Pons (tissue), 1 donor: ENCODE measurements around the gene STYXL1.
A peak's percentile ranks its signal among the peaks of the same experiment; 100 is the strongest.
"Not testable (repeated sequence)": the region's sequence is repeated elsewhere in the genome, so short reads cannot be mapped to it uniquely, and the experiment has no call there.

Experiments used
- DNase-seq: peaks from one replicate; pipeline ENCODE4 v3.0.0-alpha.2; 2016; ENCODE audit warnings: low spot score

STYXL1 gene

GRCh38 chr7:76065016-76065612 is 17.3 kb upstream of the STYXL1 start:
- DNase-seq, result no peak

GRCh38 chr7:76064208-76064970 is 16.6 kb upstream of the STYXL1 start:
- DNase-seq, result no peak

GRCh38 chr7:76063525-76063924 is 15.7 kb upstream of the STYXL1 start:
- no peak for DNase-seq

GRCh38 chr7:76063114-76063513 is 15.3 kb upstream of the STYXL1 start:
- no peak for DNase-seq

GRCh38 chr7:76062254-76062653 is 14.5 kb upstream of the STYXL1 start:
- no peak for DNase-seq

GRCh38 chr7:76060842-76061241 is 13.0 kb upstream of the STYXL1 start:
- no peak for DNase-seq

- not testable (repeated sequence) for DNase-seq
Measured at GRCh38 chr7:76058745-76059144, 10.9 kb upstream of the STYXL1 start.

GRCh38 chr7:76057813-76058145 is 10.0 kb upstream of the STYXL1 start:
- DNase-seq, result no peak

GRCh38 chr7:76057103-76057812 is 9.5 kb upstream of the STYXL1 start:
- no peak for DNase-seq

GRCh38 chr7:76056241-76056640 is 8.4 kb upstream of the STYXL1 start:
- DNase-seq, result no peak

- DNase-seq, result peak; percentile 48
Measured at GRCh38 chr7:76054123-76055120, 6.6 kb upstream of the STYXL1 start.

GRCh38 chr7:76053461-76053860 is 5.7 kb upstream of the STYXL1 start:
- DNase-seq, result no peak

- DNase-seq, result not testable (repeated sequence)
Measured at GRCh38 chr7:76052681-76053080, 4.9 kb upstream of the STYXL1 start.

- no peak for DNase-seq
Measured at GRCh38 chr7:76051840-76052239, 4.0 kb upstream of the STYXL1 start.

GRCh38 chr7:76050545-76050944 is 2.7 kb upstream of the STYXL1 start:
- DNase-seq, result no peak

- DNase-seq, result no peak
Measured at GRCh38 chr7:76049295-76049694, 1.5 kb upstream of the STYXL1 start.

GRCh38 chr7:76048668-76048988 is 828 bp upstream of the STYXL1 start:
- no peak for DNase-seq

- DNase-seq, result peak; percentile 7
Measured at GRCh38 chr7:76047305-76047810, 442 bp downstream of the STYXL1 start.

- DNase-seq, result no peak
Measured at GRCh38 chr7:76044375-76044865, 3.4 kb downstream of the STYXL1 start.

- DNase-seq, result no peak
Measured at GRCh38 chr7:76040126-76040525, 7.7 kb downstream of the STYXL1 start.

- DNase-seq, result no peak
Measured at GRCh38 chr7:76037310-76037709, 10.5 kb downstream of the STYXL1 start.

GRCh38 chr7:76031964-76032363 is 15.8 kb downstream of the STYXL1 start:
- no peak for DNase-seq
